Measurements from ENCODE around the gene RGS1. TPM values are rescaled to one million over a fixed set of nuclear protein-coding genes. Genes with fewer than 3 reads are reported as not detected.
A peak's percentile ranks its signal among the peaks of the same experiment; 100 is the strongest.

Gene RGS1, protein sequence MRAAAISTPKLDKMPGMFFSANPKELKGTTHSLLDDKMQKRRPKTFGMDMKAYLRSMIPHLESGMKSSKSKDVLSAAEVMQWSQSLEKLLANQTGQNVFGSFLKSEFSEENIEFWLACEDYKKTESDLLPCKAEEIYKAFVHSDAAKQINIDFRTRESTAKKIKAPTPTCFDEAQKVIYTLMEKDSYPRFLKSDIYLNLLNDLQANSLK
- 0.74 TPM for total RNA-seq
- long read RNA-seq = 0 reads

DNA sequence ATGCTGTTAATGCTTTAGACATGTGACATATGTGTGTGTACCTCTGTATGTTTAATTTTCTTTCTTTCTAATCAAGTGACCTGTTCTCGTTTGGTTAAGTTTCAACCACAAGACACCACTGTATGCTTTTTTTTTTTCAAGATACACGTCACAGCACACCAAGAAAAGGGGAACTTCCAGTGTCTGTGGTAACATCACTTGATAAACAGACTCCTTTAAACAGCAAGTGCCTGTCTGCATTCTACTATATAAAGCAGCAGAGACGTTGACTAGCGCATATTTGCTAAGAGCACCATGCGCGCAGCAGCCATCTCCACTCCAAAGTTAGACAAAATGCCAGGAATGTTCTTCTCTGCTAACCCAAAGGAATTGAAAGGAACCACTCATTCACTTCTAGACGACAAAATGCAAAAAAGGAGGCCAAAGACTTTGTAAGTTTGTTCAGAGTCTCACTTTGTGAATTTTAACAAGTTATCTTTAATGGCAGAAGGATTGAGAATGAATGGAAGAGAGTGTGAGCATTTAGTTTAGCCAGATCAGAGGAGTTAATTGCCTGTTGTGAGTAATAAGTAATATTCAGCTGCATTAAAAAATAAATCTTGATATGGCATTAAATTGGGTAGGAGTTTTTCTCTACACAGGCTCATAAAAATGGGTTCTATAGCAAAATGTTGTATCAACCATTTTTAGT, at the start of gene RGS1:
Gene RGS1, plus strand, starts transcription at position 275 of the 691 bp plus-strand sequence. Its CDS starts 20 bp downstream, at position 295.
- peaks cover under 1% of the 10 kb centered on the region for H3K9me3 ChIP-seq (replicated peaks)
- TF ChIP-seq, protein P1, sequence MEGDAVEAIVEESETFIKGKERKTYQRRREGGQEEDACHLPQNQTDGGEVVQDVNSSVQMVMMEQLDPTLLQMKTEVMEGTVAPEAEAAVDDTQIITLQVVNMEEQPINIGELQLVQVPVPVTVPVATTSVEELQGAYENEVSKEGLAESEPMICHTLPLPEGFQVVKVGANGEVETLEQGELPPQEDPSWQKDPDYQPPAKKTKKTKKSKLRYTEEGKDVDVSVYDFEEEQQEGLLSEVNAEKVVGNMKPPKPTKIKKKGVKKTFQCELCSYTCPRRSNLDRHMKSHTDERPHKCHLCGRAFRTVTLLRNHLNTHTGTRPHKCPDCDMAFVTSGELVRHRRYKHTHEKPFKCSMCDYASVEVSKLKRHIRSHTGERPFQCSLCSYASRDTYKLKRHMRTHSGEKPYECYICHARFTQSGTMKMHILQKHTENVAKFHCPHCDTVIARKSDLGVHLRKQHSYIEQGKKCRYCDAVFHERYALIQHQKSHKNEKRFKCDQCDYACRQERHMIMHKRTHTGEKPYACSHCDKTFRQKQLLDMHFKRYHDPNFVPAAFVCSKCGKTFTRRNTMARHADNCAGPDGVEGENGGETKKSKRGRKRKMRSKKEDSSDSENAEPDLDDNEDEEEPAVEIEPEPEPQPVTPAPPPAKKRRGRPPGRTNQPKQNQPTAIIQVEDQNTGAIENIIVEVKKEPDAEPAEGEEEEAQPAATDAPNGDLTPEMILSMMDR (IDR thresholded peaks at IDR 0.05; ENCODE audit: borderline replicate concordance) = no peak
- H3K4me3 ChIP-seq = no peak within 1 kb of the TSS
- H3K4me1 ChIP-seq = no peaks in the 10 kb centered on the region
- H3K36me3 ChIP-seq = no peaks in the 10 kb centered on the region
- no peak within 1 kb of the TSS for H3K27ac ChIP-seq (replicated peaks)
- peak; percentile 16 for DNase-seq
- H3K27me3 ChIP-seq (ENCODE audit: low read depth) = no peaks in the 10 kb centered on the region
- intact Hi-C loops (cut with micrococcal nuclease) = no loop called here

DNA sequence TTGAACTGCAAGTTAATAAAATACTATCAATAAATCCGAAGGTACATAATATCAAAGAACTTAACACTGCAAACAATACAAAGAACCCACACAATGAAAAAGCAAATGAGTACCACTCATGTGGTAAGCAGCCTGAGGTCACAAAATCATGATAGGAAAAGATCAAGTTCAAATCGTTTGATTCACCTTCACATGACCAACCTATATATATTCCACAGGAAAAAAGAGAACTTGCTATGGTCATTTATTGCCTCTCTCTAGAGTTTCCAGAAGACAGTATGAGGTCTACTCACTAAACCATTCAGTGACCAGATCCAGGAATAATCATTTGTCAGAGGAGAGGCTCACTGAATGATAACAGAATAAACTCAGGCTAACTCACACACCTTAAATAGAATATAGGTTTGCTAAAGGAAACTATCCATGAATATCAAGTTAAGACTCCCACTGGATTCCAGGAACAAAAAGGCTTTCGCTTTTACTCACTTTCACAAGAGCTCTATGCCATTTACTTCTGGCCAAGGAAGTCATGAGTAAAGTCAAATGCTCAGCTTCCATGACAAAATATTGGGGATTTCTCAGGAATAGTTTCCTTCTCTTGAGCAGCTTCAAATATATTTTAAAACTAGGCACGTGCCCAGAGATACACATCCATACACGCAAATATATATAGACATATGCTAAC, 48.3 kb upstream of the RGS1 start:
- Histone ChIP-seq H3K9me3 (replicated peaks) (no peaks in the 10 kb centered on the region), H3K4me3 (no peak overlapping the region), H3K27ac (replicated peaks) (no peak overlapping the region), H3K27me3 (ENCODE audit: low read depth) (no peaks in the 10 kb centered on the region), H3K4me1 (peaks cover 19% of the 10 kb centered on the region), H3K36me3 (no peaks in the 10 kb centered on the region)
- DNase-seq = no peak
- intact Hi-C loops (cut with micrococcal nuclease) = no loop called here
- TF ChIP-seq, protein P1 (IDR thresholded peaks at IDR 0.05; ENCODE audit: borderline replicate concordance) = no peak

DNA sequence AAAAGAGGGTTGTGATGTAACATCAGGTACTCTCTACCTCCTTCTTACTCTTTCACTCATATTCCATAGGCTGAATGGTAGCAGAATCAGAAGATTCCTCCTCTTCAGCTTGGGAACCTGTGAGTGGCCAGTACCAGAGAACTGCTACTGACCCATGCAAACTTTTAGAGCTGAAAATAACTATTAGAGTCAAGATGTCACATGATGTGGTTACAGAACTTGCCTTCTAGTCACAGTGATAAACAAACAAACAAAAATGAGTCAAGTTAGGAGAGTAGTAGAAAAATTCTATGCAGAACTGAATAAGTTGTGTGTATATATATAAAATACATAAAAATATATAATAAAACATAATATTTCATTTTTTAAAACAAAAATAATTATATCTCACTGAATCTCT, 47.6 kb upstream of the RGS1 start:
- intact Hi-C loops (cut with micrococcal nuclease) = no loop called here
- Histone ChIP-seq H3K9me3 (replicated peaks) (peaks cover 4% of the 10 kb centered on the region), H3K4me3 (no peak overlapping the region), H3K27ac (replicated peaks) (no peak overlapping the region), H3K27me3 (ENCODE audit: low read depth) (no peaks in the 10 kb centered on the region), H3K4me1 (peaks cover 19% of the 10 kb centered on the region), H3K36me3 (no peaks in the 10 kb centered on the region)
- TF ChIP-seq, protein P1 (IDR thresholded peaks at IDR 0.05; ENCODE audit: borderline replicate concordance) = no peak
- no peak for DNase-seq

DNA sequence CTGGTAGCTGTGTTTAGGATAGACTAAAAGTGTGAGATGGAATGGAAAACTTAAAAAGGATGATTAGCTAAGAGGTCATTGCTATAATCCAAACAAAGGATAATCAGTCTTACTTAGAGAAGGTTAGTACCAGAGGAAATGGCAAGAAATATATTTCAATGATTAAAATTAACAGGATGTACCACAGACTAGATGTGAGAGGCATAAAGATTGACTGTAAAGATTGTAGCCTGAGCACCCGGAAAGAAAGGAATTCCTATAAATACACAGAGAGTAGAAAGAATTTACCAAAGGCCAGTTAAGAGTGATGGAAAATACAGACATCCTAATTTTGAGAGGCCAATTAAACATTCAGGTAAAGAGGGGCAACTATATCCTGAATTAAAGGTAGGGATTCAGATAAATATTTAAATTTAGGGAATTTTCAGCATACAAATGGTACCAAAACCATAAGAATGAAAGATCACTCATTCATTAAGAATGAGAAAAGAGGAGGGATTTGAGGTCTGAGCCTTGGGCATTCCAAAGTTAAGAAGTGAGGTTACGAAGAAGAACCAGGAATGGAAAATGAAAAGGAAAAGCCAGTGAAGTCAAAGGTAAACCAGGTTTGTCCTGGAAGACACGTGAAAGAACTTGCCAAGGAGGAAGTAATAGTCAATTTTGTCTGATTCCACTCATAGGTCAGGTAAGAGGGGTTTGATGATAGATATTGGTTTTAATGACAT, 46.4 kb upstream of the RGS1 start:
- TF ChIP-seq, protein P1 (IDR thresholded peaks at IDR 0.05; ENCODE audit: borderline replicate concordance) = no peak
- Histone ChIP-seq H3K27me3 (ENCODE audit: low read depth) (no peaks in the 10 kb centered on the region), H3K4me1 (peaks cover 7% of the 10 kb centered on the region), H3K9me3 (replicated peaks) (peaks cover 5% of the 10 kb centered on the region), H3K27ac (replicated peaks) (no peak overlapping the region), H3K36me3 (no peaks in the 10 kb centered on the region), H3K4me3 (no peak overlapping the region)
- no peak for DNase-seq
- intact Hi-C loops (cut with micrococcal nuclease) = no loop called here

DNA sequence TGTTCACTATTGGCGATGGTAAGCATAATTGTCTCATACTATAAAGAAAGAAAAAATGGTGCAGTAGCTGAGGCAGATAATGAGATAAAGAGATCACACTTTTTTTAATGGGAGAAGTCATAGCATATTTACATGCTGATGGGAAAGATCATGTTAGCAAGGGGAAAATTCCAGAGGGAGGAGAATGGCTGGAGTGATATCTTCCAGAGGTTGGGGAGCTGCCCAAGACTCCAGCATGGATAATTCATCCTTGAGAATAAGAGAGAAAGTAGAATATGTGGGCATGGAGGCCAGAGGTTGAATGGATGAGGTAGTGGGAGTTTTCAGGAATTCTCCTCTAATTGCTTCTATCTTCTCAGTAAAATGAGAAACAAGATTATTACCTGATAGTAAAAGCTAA, 45.8 kb upstream of the RGS1 start:
- peaks cover 5% of the 10 kb centered on the region for H3K9me3 ChIP-seq (replicated peaks)
- no peaks in the 10 kb centered on the region for H3K27me3 ChIP-seq (ENCODE audit: low read depth)
- TF ChIP-seq, protein P1 (IDR thresholded peaks at IDR 0.05; ENCODE audit: borderline replicate concordance) = no peak
- intact Hi-C loops (cut with micrococcal nuclease) = no loop called here
- DNase-seq = no peak
- no peak overlapping the region for H3K4me3 ChIP-seq
- no peak overlapping the region for H3K27ac ChIP-seq (replicated peaks)
- no peaks in the 10 kb centered on the region for H3K36me3 ChIP-seq
- peaks cover under 1% of the 10 kb centered on the region for H3K4me1 ChIP-seq

All from left ventricle myocardium inferior (tissue), 1 donor.